HG02884 (cell line): Measurements from ENCODE around the gene MRPS7.
"Not testable (repeated sequence)": the region's sequence is repeated elsewhere in the genome, so short reads cannot be mapped to it uniquely, and the experiment has no call there.

Experiments
- ATAC-seq: cut with Tn5 transposase; IDR thresholded peaks from one replicate; pipeline ENCODE4 v1.9.1; 2021; ENCODE audit warnings: mild to moderate bottlenecking, moderate library complexity; ENCODE audit not compliant: unreplicated experiment

Gene MRPS7

DNA sequence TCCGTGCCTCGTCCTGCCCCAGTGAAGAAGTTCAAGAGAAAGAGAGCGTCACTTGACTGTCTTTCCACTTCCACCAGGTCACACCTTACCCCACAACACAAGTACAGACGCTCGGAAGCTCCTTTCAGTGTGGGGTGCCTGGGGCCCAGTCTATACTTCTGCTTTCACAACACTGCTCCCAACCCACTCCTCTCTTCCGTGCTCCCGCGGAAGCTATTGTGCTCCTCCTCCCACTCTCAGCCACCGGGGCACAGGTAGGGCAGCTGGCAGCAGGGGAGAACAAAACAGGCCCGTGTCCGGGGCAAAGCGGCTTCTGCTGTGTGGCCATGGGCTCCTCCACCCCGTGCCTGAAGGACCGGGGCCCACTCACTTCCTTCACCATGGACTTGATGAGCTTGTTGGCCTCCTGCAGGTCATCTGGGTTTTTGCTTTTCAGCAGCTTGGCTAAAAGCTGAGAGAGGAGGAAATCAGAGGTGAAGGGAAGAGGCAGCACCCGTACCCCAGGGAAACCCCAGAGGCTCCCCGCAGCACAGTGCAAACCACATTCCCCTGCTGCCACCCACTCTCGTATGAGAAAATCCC lies 19.1 kb upstream of the MRPS7 start:
- ATAC-seq: no peak

GRCh38 chr17:75244133-75244866 lies 17.4 kb upstream of the MRPS7 start:
- no peak for ATAC-seq

DNA sequence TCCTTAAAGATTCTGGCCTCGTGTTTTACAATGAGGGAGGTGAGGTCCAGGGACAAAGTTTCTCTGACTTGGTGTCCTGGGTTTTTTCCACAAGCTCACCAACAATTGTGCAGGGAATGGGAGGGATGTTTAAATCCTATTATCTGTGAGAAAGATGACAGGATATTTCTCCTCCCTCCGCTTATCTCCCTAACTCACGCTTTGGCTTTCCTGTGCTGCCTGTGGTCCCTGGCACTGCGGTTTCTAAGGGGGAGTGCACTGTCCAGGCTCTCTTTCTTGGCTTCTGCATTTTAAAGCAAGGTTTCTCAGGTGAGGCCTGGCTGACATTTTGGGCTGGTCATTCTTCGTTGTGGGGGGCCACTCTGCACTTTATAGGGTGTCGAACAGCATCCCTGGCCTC lies 16.7 kb upstream of the MRPS7 start:
- ATAC-seq: no peak

DNA sequence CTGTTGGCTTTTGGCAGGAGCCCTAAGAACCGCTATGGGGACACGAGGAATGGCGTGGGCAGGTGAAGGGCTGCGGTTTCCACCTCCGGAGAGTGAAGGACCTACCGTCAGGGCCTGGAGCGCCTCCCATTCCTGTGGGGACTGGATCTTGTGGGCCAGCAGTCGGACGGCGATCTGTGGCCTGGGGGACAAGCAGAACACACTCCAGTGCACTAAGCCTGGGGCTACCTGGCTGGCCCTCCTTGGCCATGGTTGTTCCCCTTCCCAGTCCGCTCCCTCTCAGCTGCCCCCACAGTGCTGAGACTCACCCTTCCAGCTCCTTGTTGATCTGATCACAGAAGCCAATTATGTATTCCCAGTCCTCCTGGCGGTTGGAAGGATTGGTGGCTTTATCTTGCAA lies 15.3 kb upstream of the MRPS7 start:
- ATAC-seq: no peak

GRCh38 chr17:75249564-75249963 lies 12.1 kb upstream of the MRPS7 start:
- ATAC-seq: peak; percentile 14

- peak; percentile 81 for ATAC-seq
Measured at GRCh38 chr17:75250009-75250471, 11.6 kb upstream of the MRPS7 start.

DNA sequence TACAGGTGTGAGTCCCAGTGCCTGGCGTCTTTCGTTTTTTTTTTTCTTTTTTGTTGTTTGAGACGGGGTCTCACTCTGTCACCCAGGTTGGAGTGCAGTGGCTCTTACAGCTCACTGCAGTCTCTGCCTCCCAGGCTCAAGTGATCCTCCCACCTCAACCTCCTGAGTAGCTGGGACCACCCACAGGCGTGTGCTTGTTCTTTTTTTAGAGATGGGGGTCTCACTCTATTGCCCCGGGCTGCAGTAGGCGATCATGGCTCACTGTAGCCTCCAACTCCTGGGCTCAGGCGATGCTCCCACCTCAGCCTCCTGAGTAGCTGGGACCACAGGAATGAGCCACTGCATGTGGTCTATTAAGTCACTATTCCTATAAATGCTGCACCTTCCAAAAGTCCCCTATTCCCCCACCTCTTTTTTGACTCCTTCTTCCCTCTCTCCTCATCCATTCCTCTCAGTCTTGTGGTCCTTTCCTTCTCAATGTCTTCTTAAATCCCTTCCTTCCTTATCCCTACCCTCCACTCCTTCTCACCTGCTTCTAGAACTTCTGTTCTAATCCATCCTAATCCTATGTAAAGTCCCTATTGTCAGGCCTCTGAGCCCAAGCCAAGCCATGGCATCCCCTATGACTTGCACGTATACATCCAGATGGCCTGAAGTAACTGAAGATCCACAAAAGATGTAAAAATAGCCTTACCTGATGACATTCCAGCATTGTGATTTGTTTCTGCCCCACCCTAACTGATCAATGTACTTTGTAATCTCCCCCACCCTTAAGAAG lies 9.5 kb upstream of the MRPS7 start:
- ATAC-seq: no peak

GRCh38 chr17:75255954-75256698 lies 5.6 kb upstream of the MRPS7 start:
- not testable (repeated sequence) for ATAC-seq

DNA sequence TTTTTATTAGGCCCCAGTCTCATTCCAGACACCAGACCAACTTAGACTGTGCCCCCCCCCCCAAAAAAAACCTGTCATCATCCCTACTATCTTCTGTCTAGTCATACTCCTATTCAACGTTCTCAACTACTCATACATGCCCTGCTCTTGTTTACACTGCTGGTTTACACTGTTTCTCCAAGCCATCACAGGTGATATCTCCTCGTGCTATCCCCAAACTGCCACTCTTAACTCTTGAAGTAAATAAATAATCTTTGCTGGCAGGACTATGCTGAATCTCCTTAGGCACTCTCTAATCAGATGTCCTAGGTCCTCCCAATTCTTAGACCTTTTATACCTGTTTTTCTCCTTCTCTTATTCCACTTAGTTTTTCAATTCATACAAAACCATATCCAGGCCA lies 4.5 kb upstream of the MRPS7 start:
- not testable (repeated sequence) for ATAC-seq

DNA sequence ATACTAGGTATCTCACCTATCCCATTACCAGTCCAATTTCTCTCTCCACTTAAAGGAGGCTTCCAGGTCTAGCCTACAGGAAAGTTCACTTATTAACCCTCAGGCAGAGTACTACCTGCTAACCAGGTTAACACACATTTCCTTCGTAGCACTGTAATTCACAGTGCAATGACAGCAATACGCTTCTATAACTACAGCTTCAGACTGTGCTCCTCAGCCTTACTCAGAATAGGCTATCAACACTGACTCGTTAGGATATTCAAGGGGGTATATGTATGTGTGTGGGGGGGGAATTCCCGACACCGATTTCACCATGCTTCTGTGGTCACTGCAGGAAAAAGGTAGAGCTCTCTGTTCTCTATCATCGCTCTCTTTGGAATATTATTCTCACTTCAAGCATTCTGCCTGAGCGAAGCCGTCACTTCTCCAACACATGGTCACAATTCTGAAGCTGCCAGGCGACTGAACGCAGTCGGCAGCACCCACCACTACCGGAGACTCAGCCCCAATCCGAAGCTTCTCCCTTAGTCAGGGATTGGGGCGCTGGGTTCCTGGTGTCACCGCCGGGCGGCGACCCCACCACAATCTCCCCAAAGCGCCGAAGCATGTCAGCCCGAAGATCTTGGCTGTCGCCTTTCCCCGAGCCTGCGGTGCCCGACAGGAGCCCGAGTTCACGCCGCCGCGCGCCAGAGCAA lies 891 bp upstream of the MRPS7 start:
- peak; percentile 13 for ATAC-seq

DNA sequence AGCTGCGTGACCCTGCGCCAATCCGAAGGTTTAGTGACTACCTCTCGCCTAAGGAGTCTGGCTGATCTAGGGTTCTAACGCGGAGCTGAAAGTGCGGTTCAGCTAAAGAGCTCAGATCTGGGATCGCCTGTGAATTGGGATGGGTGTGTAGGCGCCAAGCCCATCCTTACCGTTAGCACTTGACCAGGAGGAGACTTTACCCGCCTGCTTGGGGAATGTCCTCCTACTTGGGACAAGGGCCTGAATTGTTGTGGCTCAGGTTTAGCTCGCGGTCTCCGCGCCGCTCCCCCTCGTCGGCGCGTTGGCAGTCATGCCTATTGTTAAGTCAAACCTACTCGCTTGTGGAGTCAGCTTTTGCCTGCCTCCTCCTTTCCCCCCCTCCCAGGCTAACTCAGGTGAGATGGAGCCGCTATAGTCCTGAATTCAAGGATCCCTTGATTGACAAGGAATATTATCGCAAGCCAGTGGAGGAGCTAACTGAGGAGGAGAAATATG lies 480 bp downstream of the MRPS7 start:
- no peak for ATAC-seq

- ATAC-seq: no peak
Measured at GRCh38 chr17:75263055-75263454, 1.4 kb downstream of the MRPS7 start.

GRCh38 chr17:75265614-75266315 lies 4.1 kb downstream of the MRPS7 start:
- no peak for ATAC-seq

DNA sequence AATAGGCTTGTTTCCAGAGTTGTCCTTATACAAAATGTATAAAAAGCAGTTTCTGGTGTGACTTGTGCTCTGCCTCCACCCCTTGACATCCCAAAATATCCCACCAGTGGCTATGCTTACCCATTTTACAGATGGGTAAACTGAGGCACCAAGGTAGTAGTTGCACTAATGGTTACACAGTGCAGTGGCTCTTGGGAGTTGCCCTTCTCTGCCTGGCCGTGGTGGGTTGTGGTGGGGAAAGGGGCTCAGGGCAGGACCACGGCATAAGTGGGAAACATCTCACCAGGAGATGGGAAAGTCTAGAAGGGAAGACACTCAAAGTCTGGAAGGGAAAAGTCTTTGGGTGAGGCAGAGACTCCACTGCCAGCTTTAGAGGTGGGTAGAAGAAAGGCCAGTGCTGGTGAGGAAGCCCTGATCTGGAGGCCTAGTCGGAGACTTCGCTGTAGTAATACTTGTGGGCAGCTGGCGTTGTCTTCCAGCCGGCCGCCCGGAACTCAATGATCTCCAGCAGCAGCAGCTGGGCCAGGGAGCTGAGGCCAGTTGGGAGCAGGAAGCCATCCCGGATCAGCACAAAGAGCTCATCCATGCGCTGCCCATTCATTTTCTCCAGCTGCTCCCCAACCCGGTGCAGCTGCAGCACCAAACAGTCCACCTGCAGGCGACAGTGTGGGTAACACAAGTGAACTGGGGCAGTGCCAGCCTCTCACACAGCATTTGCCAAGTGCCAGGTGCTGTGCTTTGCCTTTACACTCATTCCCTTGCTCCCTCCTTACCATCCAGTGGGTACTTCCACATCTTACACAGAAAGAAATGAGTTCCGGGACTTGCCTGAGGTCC lies 4.9 kb downstream of the MRPS7 start:
- no peak for ATAC-seq

- ATAC-seq: no peak
Measured at GRCh38 chr17:75267153-75267410, 5.4 kb downstream of the MRPS7 start.

DNA sequence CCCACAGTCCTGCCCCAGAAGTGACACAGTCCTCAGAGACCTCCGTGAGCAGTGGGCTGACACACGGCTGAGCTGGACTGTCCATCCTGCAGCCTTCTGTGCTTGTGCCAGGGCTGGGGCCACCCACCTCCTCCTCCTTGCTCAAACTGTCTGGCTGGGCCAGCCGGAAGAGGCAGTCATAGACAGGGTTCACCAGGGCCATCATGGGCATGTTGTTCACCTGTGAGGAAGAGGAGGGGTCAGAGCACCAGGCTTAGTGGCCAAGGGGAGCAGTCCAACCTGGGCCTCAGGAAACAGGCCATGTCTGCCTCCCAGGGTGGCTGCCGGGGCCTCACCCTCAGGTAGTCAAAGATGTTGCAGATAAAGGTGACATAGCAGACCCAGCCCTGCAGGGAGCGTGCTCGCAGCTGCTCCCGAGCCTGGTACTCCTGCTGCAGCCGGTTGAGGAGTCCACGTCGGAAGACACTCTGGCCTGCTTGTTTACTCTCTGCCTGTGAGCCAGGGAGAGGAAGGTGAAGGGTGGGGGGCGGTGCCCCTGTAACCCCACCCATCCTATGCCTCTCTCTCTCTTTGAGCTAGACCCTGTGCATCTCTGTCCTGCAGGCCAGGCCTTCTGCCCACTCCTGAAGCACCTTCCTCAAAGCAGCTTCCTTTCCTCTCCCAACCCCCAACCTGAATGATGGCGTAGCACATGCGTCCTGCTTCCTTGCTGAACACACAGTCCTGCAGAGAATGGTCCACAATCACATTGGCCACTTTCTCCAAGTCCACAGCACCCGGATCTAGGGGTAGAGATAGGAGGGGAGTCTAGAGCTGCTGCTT lies 5.9 kb downstream of the MRPS7 start:
- no peak for ATAC-seq

- ATAC-seq: no peak
Measured at GRCh38 chr17:75269844-75270217, 8.2 kb downstream of the MRPS7 start.

DNA sequence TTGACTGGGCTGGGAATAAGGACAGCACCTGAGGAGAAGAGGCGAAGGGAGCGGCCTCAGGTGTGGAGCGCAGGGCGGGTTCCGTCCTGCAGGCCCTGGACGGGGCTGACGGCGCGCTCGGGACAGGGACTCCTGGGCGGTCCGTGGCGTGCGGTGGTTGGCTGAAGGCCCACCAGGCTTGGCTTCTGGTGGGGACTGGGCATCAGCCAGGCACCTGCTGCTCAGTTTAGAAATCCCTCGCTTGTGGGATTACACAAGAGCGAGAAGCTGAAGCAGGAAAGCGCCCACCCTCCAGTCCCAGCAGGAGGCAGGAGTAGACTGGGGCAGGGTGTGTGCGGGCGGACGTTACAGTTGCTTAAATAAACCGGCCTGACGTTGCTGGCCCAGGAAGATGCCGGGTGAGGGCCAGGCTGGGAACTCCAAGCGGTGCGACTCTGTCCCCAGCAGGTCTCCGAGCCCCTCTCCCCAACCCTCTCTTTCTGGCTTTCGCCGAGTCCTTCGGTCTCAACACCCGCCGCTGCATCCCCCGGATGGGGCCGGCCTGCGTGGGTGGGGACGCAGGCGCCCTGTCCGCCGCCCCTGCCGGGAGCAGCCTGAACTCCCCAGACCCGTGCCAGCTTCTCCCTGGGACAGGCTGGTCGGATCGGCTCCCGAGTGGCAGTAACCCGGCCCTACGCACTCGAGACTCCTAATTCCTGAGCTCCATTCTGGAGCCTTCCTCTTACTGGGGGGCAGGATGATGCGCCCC lies 8.7 kb downstream of the MRPS7 start:
- no peak for ATAC-seq
